ENCODE measurements around the gene MPPED1. TPM values are rescaled to one million over a fixed set of nuclear protein-coding genes. Genes with fewer than 3 reads are reported as not detected.
A peak's percentile ranks its signal among the peaks of the same experiment; 100 is the strongest.

MPPED1 gene
- total RNA-seq, 1 experiment from 2014 or later = not detected

DNA sequence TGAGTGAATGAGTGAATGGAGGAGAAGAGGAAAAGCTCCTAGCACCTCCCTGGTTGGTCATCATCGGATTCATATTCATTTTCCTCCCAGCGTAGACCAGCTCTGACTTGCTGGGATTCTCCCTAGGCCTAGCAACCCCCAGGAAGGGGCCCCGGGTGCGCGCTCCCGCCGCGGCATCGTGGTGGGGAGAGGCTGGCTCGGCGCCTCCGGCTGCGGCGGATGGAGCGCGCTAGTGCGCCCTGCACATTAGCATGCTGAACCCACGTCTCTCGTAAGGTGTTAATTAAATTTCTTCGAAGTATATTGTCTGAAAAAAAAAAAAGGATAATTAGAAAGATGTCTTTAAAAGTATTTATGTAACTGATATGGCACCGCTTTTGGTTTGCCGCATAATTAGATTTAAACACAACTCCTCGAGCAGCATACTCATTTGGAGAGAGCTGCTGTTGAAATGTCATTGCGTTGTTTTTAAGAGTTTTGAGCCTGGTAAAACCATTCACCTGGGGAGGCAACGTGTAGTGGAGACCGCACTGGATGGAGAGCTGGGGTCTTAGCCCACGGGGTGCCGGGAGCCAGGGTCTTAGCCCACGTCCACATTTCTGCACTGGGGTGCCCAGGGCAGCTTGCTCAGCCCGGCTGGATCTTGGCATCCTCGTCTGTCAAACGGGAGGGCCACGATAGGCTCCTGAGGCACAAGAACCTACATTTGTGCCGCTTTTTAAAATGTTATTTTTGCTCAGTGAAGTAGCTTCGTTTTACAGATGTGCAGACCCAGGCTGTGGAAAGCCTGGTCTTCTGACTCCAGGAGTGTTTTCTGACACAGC, 21.8 kb downstream of the MPPED1 start:
- Histone ChIP-seq H3K36me3 (no peaks in the 10 kb centered on the region), H3K9me3 (no peaks in the 10 kb centered on the region), H3K4me3 (no peak overlapping the region), H3K27me3 (0 out of 2 replicates have a peak, but pooled peaks cover 3% of the 10 kb centered on the region)
- no peak for DNase-seq

DNA sequence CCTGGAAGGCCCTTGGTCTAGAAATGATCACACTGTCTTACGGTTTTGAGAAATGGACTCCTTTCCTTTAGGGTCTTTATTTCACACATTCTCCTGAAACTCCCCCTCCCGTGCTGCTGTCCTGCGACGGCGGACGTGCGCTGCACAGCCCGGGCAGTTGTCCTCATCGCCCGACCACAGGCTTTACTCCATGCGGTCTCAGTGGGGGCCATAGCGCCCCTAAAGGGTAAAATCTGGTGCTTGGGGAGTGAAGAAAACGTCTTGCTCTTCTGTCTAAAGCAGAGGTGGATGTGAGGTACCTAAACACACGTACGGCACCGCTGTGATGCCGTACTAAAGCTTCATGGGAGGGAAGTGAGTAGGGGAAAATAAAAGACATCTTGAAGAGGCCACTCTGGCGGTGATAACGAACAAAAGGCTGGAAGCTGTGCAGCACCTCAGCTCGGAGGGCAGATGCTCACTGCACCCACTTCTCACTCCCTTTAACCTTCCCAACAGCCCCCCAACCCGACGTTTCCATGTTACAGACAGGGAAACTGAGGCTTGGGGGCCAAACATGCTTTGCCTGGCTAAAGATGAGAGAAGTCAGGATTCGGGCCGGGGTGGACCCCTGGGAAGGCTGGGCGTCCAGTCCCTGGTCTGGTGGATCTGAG, 22.6 kb downstream of the MPPED1 start:
- H3K9me3 ChIP-seq = no peaks in the 10 kb centered on the region
- no peak overlapping the region for H3K4me3 ChIP-seq
- H3K36me3 ChIP-seq = no peaks in the 10 kb centered on the region
- no peak for DNase-seq
- H3K27me3 ChIP-seq = 0 out of 2 replicates have a peak, but pooled peaks cover 3% of the 10 kb centered on the region

DNA sequence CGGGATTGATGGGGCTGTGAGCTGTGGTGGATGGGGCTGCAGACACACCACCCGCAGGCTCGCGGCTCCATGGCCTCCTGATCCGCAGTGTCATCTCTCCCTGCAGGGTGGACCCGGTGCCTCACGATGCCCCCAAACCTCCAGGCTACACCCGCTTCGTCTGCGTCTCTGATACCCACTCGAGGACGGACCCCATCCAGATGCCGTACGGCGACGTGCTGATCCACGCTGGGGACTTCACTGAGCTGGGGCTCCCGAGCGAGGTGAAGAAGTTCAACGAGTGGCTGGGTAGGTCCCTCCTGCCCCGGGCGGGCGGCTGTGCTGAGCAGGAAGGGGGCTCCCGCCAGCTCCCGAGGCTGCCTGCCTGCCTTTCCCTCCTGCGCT, 23.1 kb downstream of the MPPED1 start:
- Histone ChIP-seq H3K36me3 (no peaks in the 10 kb centered on the region), H3K27me3 (0 out of 2 replicates have a peak, but pooled peaks cover 3% of the 10 kb centered on the region), H3K9me3 (no peaks in the 10 kb centered on the region), H3K4me3 (no peak overlapping the region)
- no peak for DNase-seq

GRCh38 chr22:43435851-43436811, 24.3 kb downstream of the MPPED1 start:
- Histone ChIP-seq H3K36me3 (no peaks in the 10 kb centered on the region), H3K27me3 (0 out of 2 replicates have a peak, but pooled peaks cover 3% of the 10 kb centered on the region), H3K4me3 (no peak overlapping the region), H3K9me3 (no peaks in the 10 kb centered on the region)
- DNase-seq = peak; percentile 87

DNA sequence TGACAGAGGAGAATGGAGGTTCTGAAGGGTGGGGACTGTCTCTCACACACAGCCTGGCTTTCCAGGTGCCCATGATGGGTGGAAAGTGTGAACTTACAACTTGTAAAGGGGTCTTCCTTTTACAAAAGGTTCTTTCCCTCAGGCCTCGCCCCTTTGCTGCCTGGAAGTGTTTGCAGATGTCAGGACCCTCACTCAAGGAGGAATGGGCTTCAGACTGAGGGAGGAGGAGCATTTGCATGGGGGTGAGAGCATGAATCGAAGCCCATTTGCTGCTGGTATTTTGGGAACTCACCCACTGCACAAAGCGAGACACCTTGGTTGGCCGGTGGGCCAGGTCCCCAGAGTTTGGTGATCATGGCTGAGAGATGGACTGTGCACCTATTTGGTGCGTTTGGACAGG, 25.1 kb downstream of the MPPED1 start:
- no peaks in the 10 kb centered on the region for H3K9me3 ChIP-seq
- H3K27me3 ChIP-seq = 0 out of 2 replicates have a peak, but pooled peaks cover under 1% of the 10 kb centered on the region
- no peaks in the 10 kb centered on the region for H3K36me3 ChIP-seq
- DNase-seq = no peak
- H3K4me3 ChIP-seq = no peak overlapping the region

GRCh38 chr22:43437871-43438475, 26.2 kb downstream of the MPPED1 start:
- Histone ChIP-seq H3K36me3 (no peaks in the 10 kb centered on the region), H3K9me3 (no peaks in the 10 kb centered on the region), H3K4me3 (no peak overlapping the region), H3K27me3 (no peaks in the 10 kb centered on the region)
- no peak for DNase-seq

DNA sequence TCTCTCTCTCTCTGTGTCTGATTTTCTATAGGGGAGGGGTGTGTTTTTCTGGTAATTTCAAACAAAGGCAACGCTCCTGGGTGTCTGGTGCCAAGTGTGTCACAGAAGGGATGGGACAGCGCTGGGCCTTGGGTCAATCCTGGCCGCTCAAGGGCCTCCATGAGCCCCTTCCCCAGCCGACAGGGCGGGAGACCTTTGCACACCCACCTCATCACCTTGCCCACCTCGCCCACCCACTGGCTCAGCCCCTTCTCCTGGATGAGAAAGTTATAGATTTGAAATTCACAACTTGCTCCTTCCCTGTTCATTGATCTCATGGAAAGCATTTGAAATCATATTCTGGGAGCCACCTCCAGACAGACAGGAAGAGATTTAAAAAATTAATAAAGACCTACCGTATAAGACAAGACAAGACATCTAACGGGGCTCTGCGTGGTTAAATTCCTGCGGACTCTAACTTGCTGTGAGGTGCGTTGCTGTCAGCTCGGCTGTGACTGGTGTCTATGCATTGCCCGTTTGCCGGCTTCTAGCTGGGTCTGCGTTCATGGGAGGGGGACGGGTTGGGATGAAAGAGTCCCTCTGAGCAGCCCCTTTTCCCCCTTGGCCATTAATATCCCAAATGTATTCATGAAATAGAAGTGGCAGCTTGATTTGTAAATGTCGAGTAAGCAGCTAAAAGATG, 27.0 kb downstream of the MPPED1 start:
- H3K27me3 ChIP-seq = no peaks in the 10 kb centered on the region
- DNase-seq = no peak
- no peaks in the 10 kb centered on the region for H3K36me3 ChIP-seq
- H3K4me3 ChIP-seq = no peak overlapping the region
- no peaks in the 10 kb centered on the region for H3K9me3 ChIP-seq

DNA sequence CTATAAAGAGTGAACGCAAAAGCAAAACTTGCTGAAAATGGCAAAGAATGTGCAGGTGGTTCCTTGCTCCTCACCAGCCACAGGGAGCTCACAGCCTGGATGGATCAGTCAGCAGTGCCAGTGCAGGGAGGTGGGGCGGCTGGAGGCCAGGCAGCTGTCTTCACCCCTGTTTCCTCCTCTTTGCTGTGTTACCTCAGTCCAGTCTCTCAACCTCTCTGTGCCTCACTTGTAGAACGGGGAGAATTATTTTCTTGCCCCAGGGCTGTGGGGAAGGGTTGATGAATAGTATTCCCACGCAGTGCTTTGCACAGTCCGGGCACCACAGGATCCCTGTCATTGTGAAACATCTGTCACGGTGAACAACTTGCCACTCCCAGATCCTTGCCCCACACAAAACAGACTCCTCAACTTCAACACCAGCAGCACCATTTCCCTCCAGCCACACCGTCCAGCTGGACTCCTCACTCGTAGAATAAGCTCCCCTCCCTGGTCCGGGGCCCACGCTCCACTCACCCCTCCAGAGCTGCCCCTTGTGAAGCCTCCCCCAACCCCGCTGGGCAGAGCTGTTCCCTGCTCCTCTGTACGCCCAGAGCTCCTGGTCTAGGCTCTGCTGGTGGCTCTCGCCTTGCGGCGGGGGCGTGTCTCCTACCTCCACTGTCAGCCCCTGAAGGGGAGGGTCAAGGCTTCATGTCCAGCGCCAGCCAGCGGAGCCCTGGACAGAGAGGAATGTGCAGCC, 27.7 kb downstream of the MPPED1 start:
- Histone ChIP-seq H3K4me3 (no peak overlapping the region), H3K36me3 (no peaks in the 10 kb centered on the region), H3K9me3 (no peaks in the 10 kb centered on the region), H3K27me3 (no peaks in the 10 kb centered on the region)
- DNase-seq = no peak

- Histone ChIP-seq H3K4me3 (no peak overlapping the region), H3K36me3 (no peaks in the 10 kb centered on the region), H3K27me3 (no peaks in the 10 kb centered on the region), H3K9me3 (no peaks in the 10 kb centered on the region)
- DNase-seq = no peak
Measured at GRCh38 chr22:43440104-43440387, 28.2 kb downstream of the MPPED1 start.

DNA sequence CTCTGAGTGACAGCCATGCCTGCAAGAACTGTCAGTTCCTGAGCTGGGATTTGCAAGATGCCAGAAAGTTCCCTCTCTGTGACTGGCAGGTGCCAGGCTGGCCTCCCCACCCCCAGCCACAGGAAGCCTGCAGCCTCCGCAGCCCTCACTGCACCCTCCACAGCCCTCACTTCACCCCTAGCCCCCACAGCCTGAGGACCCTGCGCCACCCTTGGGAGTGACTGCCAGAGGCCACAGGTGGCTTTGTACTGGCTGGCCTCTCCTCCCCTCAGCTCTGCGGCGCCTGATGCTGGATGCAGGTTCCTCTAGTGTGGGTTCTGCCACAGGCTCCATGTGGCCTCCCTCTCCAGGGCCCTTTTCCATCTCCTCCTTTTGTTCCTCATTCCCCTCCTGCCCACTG, 28.7 kb downstream of the MPPED1 start:
- H3K36me3 ChIP-seq = no peaks in the 10 kb centered on the region
- H3K9me3 ChIP-seq = no peaks in the 10 kb centered on the region
- no peaks in the 10 kb centered on the region for H3K27me3 ChIP-seq
- no peak overlapping the region for H3K4me3 ChIP-seq
- no peak for DNase-seq

DNA sequence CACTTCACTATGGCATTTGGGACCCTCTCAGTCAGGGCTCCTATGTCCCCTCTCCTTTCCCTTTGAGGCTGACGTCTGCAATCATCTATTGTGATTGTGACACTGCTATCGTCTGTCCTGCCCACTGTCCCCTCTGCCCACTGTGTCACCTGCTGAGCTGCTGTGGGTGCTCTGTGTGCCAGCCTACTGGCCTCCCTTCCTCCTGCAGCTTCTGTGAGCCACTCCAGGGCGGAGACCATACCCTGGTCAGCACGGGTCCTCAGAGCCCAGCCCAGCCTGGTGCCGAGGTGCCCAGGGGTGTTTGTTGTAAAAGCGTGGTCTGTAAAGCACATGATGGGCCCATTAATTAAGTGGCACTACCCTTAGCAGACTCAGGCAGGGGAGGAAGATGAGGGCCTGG, 29.4 kb downstream of the MPPED1 start:
- no peak overlapping the region for H3K4me3 ChIP-seq
- no peaks in the 10 kb centered on the region for H3K36me3 ChIP-seq
- no peaks in the 10 kb centered on the region for H3K27me3 ChIP-seq
- DNase-seq = no peak
- H3K9me3 ChIP-seq = no peaks in the 10 kb centered on the region

- H3K27me3 ChIP-seq = no peaks in the 10 kb centered on the region
- no peaks in the 10 kb centered on the region for H3K36me3 ChIP-seq
- no peak overlapping the region for H3K4me3 ChIP-seq
- H3K9me3 ChIP-seq = no peaks in the 10 kb centered on the region
- no peak for DNase-seq
Measured at GRCh38 chr22:43441751-43442150, 29.9 kb downstream of the MPPED1 start.

DNA sequence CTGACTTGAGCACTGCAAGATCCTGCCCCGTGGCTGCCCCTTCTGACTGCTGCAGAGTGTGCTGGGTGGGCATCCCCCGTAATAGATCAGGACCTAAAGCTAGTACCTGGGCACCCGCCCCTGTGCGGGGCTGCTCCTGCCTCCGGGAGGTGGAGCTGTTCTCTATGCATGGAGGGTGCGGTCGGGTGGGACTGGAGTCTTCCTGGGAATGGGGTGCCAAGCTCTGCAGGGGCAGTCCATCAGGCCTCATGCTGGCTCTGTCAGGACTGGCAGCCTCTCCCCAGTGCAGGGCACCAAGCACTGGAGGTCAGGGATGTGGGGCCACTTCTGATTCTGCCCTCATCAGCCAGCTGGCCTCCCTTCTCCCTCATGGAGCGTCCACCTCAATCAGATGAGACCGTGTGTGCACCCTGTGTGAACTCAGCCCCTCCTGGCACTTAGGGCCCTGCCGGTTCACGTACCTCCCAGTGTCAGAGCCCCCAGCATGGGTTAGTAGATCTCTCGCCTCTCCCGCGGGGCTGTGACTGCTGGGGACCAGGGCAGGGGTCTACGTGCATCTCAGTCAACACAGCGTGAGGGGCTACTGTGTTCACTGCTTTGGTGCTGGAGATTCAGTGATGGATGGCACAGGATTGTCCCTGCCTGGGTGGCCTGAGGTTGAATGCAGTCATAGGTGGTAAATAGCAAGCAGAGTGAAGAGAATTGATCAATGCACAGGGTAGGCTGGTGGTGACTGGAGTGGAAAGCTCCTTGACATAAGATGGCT, 30.8 kb downstream of the MPPED1 start:
- Histone ChIP-seq H3K27me3 (no peaks in the 10 kb centered on the region), H3K36me3 (no peaks in the 10 kb centered on the region), H3K9me3 (no peaks in the 10 kb centered on the region), H3K4me3 (no peak overlapping the region)
- DNase-seq = no peak

DNA sequence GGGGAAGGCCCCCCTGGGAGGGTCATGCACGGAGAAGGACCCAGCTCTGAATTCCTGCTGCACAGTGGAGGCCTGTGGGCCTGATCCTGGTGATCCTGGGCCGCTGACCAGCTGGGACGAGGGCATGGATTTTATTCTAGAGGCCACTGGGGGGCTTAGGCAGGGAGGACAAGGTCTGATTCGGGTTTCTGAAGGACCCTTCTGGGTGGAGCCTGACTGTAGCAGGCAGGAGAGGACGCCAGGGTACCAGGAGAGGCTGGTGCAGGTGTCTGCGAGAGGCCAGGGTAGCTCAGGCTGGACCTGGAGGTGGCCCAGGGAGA, 31.3 kb downstream of the MPPED1 start:
- DNase-seq = no peak
- Histone ChIP-seq H3K9me3 (no peaks in the 10 kb centered on the region), H3K36me3 (no peaks in the 10 kb centered on the region), H3K27me3 (no peaks in the 10 kb centered on the region), H3K4me3 (no peak overlapping the region)

Data from MG63 (cell line).